HL-60 (cell line): Measurements from ENCODE around the gene ADAMTSL5.

Experiments used
- DNase-seq, 2 experiments: peaks; one replicate each; pipeline ENCODE4 v3.0.0-alpha.2; 2010 to 2020; ENCODE audit warnings: low read depth in 1 of 2, low spot score in 1 of 2
- H3K27ac ChIP-seq: fragments of 250-450 bp; sonication (Bioruptor Pico); replicated peaks from 2 replicates; pipeline ENCODE4 v1.5.1; 2020; ENCODE audit warnings: mild to moderate bottlenecking, moderate library complexity
- H3K27me3 ChIP-seq: fragments of 250-450 bp; sonication (Bioruptor Pico); 2 replicates; pipeline ENCODE4 v1.5.1; 2021; ENCODE audit warnings: mild to moderate bottlenecking, moderate library complexity; ENCODE audit not compliant: insufficient read depth, poor library complexity, severe bottlenecking
- H3K4me3 ChIP-seq: replicated peaks from 2 replicates; pipeline ENCODE4 v1.5.1; 2011; ENCODE audit warnings: mild to moderate bottlenecking, control low read depth, low read length; ENCODE audit not compliant: insufficient read depth
- SPI1 ChIP-seq: IDR thresholded peaks from 2 replicates; pipeline ENCODE4 v1.6.1; 2012; ENCODE audit warnings: low read depth, mild to moderate bottlenecking, borderline replicate concordance
- TF ChIP-seq, protein P1 (sequence below): IDR thresholded peaks from one replicate; pipeline ENCODE4 v1.5.1; 2011; ENCODE audit warnings: low read length, control low read depth, inconsistent platforms; ENCODE audit not compliant: insufficient read depth

The ADAMTSL5 gene

GRCh38 chr19:1456121-1456900, 56.5 kb downstream of the ADAMTSL5 start:
- H3K27me3 ChIP-seq: peaks cover 62% of the 10 kb centered on the region

DNA sequence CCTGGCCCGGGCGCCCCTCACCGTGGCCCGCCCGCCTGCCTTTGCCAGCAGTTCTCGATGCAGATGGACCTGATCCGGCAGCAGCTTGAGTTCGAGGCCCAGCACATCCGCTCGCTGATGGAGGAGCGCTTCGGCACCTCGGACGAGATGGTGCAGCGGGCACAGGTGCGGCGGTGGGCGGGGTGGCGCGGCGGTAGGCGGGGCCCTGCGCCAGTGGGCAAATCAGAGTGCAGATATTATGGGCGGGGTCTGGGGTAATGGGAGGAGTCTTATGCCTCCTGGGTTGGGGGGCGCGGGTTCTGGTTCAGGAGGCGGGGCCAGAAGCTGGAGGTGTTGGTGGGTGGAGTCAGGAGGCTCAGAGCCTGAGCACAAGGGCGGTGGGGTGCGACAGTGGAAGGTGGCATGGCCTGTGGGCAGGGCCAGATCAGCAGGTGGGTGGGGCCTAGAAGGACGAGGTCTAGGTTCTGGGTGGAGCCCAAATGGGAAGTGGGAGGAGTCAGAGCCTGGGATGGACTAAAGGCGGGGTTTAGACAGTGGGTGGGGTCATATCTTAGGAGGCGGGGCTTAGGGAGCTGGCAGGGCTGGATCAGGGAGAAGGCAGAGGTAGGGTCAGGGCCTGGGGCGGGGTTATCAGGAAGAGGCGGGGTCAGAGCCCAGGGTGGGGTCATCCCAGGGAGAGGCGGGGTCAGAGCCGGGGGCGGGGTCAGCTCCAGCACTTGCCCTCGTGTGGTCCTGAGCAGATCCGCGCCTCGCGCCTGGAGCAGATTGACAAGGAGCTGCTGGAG, 57.3 kb downstream of the ADAMTSL5 start:
- Histone ChIP-seq H3K4me3 (no peak overlapping the region), H3K27me3 (peaks cover 70% of the 10 kb centered on the region), H3K27ac (no peak overlapping the region)
- DNase-seq: peak in 1 of 2 experiments; percentile 61
- TF ChIP-seq, protein P1, sequence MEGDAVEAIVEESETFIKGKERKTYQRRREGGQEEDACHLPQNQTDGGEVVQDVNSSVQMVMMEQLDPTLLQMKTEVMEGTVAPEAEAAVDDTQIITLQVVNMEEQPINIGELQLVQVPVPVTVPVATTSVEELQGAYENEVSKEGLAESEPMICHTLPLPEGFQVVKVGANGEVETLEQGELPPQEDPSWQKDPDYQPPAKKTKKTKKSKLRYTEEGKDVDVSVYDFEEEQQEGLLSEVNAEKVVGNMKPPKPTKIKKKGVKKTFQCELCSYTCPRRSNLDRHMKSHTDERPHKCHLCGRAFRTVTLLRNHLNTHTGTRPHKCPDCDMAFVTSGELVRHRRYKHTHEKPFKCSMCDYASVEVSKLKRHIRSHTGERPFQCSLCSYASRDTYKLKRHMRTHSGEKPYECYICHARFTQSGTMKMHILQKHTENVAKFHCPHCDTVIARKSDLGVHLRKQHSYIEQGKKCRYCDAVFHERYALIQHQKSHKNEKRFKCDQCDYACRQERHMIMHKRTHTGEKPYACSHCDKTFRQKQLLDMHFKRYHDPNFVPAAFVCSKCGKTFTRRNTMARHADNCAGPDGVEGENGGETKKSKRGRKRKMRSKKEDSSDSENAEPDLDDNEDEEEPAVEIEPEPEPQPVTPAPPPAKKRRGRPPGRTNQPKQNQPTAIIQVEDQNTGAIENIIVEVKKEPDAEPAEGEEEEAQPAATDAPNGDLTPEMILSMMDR: no peak
- peak; percentile 26; the same call in 1 of the 2 replicates for TF ChIP-seq SPI1

More at GRCh38 chr19:1456121-1456900, 56.5 kb downstream of the ADAMTSL5 start:
- H3K4me3 ChIP-seq: no peak overlapping the region
- no peak overlapping the region for H3K27ac ChIP-seq
- TF ChIP-seq, protein P1: no peak
- DNase-seq: no peak
